Measurements from ENCODE around the gene GLB1L3. TPM values are rescaled to one million over a fixed set of nuclear protein-coding genes. Genes with fewer than 3 reads are reported as not detected.

GLB1L3 gene
- total and polyA plus RNA-seq, 2 experiments from 2014 or later: 0.17 TPM; not detected in 1

DNA sequence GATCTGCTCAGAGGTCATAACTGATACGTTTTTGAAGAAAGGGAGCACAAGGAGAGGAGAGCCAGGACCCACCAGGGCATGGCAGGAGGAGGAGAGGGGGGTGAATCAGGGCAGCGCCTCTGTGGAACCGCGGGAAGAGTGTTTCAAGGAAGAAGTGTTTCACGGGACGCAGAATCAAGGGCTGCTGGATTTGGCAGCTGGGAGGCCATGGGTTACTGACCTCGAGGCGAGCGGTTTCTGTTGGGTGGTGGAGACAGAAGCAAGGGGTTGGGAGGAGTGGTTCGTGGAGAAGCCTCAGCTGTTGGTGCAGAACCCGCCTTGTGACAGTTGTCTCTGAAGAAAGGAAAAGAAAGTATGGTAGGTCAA, 38.6 kb upstream of the GLB1L3 start:
- H3K4me2 ChIP-seq: no peak overlapping the region
- H3K4me3 ChIP-seq: no peak overlapping the region
- H3K4me1 ChIP-seq (ENCODE audit: insufficient read depth): no peaks in the 10 kb centered on the region
- no peak for TF ChIP-seq EZH2 (IDR thresholded peaks at IDR 0.05; ENCODE audit: borderline replicate concordance)
- TF ChIP-seq, protein P1, sequence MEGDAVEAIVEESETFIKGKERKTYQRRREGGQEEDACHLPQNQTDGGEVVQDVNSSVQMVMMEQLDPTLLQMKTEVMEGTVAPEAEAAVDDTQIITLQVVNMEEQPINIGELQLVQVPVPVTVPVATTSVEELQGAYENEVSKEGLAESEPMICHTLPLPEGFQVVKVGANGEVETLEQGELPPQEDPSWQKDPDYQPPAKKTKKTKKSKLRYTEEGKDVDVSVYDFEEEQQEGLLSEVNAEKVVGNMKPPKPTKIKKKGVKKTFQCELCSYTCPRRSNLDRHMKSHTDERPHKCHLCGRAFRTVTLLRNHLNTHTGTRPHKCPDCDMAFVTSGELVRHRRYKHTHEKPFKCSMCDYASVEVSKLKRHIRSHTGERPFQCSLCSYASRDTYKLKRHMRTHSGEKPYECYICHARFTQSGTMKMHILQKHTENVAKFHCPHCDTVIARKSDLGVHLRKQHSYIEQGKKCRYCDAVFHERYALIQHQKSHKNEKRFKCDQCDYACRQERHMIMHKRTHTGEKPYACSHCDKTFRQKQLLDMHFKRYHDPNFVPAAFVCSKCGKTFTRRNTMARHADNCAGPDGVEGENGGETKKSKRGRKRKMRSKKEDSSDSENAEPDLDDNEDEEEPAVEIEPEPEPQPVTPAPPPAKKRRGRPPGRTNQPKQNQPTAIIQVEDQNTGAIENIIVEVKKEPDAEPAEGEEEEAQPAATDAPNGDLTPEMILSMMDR (IDR thresholded peaks at IDR 0.05; ENCODE audit: poor library complexity): no peak
- no peak for TF ChIP-seq EZH2phosphoT487 (IDR thresholded peaks at IDR 0.05; ENCODE audit: low read depth, severe bottlenecking, unreplicated experiment)
- H3K9me3 ChIP-seq (ENCODE audit: low read depth): no peaks in the 10 kb centered on the region
- peaks cover 2% of the 10 kb centered on the region for H3K79me2 ChIP-seq
- WGBS (ENCODE audit: low lambda C conversion rate, missing lambda C conversion rate): 84% methylated on average over 11 of the region's 11 CpGs
- no peak overlapping the region for H3K27ac ChIP-seq
- H3K9me2 ChIP-seq (replicated peaks; ENCODE audit: insufficient read depth): no peaks in the 10 kb centered on the region
- no peaks in the 10 kb centered on the region for H4K20me1 ChIP-seq (ENCODE audit: insufficient read depth, poor library complexity, severe bottlenecking)
- H3K27me3 ChIP-seq: no peaks in the 10 kb centered on the region
- no peaks in the 10 kb centered on the region for H3K36me3 ChIP-seq (replicated peaks; ENCODE audit: insufficient read depth, low read depth)
- H2AFZ ChIP-seq: no peak overlapping the region
- no peak for DNase-seq (ENCODE audit: low spot score)

DNA sequence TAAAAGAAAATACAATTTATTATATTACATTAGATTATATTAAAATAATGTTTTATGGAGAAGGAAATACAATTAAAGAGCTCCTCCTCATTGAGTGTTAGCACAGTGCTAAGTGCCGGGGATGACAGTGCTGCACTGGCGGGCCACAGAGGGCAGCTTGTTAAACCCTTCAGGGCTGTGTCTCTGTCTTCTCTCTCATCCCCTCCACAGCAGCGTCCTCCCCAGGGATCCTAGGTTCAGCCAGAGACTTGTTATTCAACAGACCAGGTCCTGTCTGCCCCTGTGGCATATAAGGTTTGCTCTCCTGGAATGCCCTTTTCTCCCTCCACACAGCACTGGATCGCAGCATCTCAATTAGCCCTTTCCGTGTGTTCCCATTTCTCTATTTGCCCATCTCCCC, 37.2 kb upstream of the GLB1L3 start:
- no peak for DNase-seq (ENCODE audit: low spot score)
- no peaks in the 10 kb centered on the region for H3K27me3 ChIP-seq
- no peak overlapping the region for H2AFZ ChIP-seq
- WGBS (ENCODE audit: low lambda C conversion rate, missing lambda C conversion rate): 96% methylated on average over 5 of the region's 5 CpGs
- no peaks in the 10 kb centered on the region for H3K9me3 ChIP-seq (ENCODE audit: low read depth)
- TF ChIP-seq, protein P1 (IDR thresholded peaks at IDR 0.05; ENCODE audit: poor library complexity): no peak
- TF ChIP-seq EZH2 (IDR thresholded peaks at IDR 0.05; ENCODE audit: borderline replicate concordance) (no peak), EZH2phosphoT487 (IDR thresholded peaks at IDR 0.05; ENCODE audit: low read depth, severe bottlenecking, unreplicated experiment) (no peak)
- no peak overlapping the region for H3K4me3 ChIP-seq
- H3K27ac ChIP-seq: no peak overlapping the region
- no peaks in the 10 kb centered on the region for H4K20me1 ChIP-seq (ENCODE audit: insufficient read depth, poor library complexity, severe bottlenecking)
- no peaks in the 10 kb centered on the region for H3K79me2 ChIP-seq
- H3K36me3 ChIP-seq (replicated peaks; ENCODE audit: insufficient read depth, low read depth): no peaks in the 10 kb centered on the region
- no peaks in the 10 kb centered on the region for H3K9me2 ChIP-seq (replicated peaks; ENCODE audit: insufficient read depth)
- H3K4me1 ChIP-seq (ENCODE audit: insufficient read depth): no peaks in the 10 kb centered on the region
- no peak overlapping the region for H3K4me2 ChIP-seq

DNA sequence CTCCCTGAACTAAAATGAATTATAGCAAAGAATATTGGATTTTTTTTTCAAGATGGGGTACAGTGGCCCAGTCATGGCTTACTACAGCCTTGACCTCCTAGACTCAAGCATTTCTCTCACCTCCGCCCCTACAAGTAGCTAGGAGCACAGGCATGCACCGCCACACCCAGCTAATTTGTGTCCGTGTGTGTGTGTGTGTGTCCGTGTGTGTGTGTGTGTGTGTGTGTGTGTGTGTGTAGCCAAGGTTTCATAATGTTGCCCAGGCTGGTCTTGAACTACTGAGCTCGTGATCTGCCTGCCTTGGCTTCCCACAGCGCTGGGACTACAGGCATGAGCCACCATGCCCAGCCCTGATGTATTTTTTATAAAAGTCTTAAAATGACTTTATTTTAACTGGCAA, 35.6 kb upstream of the GLB1L3 start:
- Histone ChIP-seq H3K4me1 (ENCODE audit: insufficient read depth) (no peaks in the 10 kb centered on the region), H3K9me3 (ENCODE audit: low read depth) (no peaks in the 10 kb centered on the region)

More for the DNA sequence above, 35.6 kb upstream of the GLB1L3 start:
- Histone ChIP-seq H2AFZ (no peak overlapping the region), H3K27ac (no peak overlapping the region), H3K79me2 (no peaks in the 10 kb centered on the region), H3K4me3 (no peak overlapping the region), H3K36me3 (replicated peaks; ENCODE audit: insufficient read depth, low read depth) (no peaks in the 10 kb centered on the region), H3K9me2 (replicated peaks; ENCODE audit: insufficient read depth) (no peaks in the 10 kb centered on the region), H3K4me2 (no peak overlapping the region), H3K27me3 (no peaks in the 10 kb centered on the region), H4K20me1 (ENCODE audit: insufficient read depth, poor library complexity, severe bottlenecking) (no peaks in the 10 kb centered on the region)
- WGBS (ENCODE audit: low lambda C conversion rate, missing lambda C conversion rate): 74% methylated on average over 6 of the region's 6 CpGs
- no peak for TF ChIP-seq EZH2phosphoT487 (IDR thresholded peaks at IDR 0.05; ENCODE audit: low read depth, severe bottlenecking, unreplicated experiment)
- TF ChIP-seq, protein P1 (IDR thresholded peaks at IDR 0.05; ENCODE audit: poor library complexity): no peak
- TF ChIP-seq EZH2 (IDR thresholded peaks at IDR 0.05; ENCODE audit: borderline replicate concordance): no peak
- DNase-seq (ENCODE audit: low spot score): no peak

Measured in hepatocyte (in vitro differentiated cells).